GM12864 (cell line): ENCODE measurements around the gene LPP.

Experiments
- DNase-seq: peaks from one replicate; pipeline ENCODE4 v3.0.0-alpha.2; 2011; ENCODE audit warnings: low read depth
- H3K4me3 ChIP-seq: 2 replicates; pipeline ENCODE4 v1.5.1; 2011; ENCODE audit warnings: mild to moderate bottlenecking, low read depth, low read length, control low read depth
- TF ChIP-seq, protein P1 (sequence below): IDR thresholded peaks from 2 replicates; pipeline ENCODE4 v1.5.1; 2011; ENCODE audit warnings: low read depth, mild to moderate bottlenecking, moderate library complexity, low read length, control low read depth, inconsistent platforms; ENCODE audit errors: missing control alignments

The LPP gene

DNA sequence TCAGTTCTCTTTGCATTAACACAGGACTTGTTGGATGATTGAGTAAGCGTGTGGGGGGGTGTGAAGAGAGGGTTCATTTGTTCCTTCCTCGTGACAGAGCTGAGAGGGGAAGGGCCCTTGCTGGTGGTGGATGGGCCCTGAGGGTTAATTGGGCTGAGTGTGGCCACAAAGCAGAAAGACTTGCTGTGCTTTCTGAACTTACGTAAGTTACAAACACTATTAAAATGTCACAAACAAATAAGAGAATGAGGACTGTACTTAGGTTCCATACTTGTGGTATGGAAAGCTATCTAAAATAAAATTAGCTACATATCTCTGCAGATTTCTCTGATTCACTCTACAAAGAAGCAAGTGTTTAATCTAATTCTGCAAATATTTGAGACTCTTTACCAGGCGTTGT, 231.3 kb downstream of the LPP start:
- TF ChIP-seq, protein P1, sequence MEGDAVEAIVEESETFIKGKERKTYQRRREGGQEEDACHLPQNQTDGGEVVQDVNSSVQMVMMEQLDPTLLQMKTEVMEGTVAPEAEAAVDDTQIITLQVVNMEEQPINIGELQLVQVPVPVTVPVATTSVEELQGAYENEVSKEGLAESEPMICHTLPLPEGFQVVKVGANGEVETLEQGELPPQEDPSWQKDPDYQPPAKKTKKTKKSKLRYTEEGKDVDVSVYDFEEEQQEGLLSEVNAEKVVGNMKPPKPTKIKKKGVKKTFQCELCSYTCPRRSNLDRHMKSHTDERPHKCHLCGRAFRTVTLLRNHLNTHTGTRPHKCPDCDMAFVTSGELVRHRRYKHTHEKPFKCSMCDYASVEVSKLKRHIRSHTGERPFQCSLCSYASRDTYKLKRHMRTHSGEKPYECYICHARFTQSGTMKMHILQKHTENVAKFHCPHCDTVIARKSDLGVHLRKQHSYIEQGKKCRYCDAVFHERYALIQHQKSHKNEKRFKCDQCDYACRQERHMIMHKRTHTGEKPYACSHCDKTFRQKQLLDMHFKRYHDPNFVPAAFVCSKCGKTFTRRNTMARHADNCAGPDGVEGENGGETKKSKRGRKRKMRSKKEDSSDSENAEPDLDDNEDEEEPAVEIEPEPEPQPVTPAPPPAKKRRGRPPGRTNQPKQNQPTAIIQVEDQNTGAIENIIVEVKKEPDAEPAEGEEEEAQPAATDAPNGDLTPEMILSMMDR = no peak
- no peak overlapping the region for H3K4me3 ChIP-seq
- DNase-seq = no peak

DNA sequence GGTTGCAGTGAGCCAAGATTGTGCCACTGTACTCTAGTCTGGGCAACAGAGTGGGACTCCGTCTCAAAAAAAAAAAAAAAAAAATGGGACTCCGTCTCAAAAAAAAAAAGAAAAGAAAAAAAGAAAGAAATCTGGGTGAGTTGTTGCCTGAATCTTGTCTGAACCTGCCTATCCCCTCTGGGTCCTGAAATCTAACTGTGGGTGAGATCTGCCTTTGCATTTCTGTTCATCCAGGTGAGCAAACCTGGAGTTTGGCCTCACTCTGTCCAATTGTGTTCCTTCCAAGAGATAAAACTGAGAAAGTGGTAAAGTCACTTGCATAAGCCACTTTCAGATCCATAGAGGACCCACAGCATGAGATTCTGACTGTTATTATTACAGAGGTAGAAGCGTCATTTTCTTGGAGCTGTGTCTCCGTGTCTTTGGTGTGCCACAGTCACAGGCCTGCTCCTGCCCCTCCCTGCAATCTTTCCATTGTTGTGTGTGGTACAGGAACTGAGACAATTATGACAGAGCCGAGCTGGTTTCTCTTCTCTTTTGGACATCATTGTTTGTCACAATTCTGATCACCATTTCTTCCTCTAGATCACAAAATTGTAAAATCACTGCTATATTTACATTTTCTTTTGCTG, 235.9 kb downstream of the LPP start:
- DNase-seq = peak; percentile 3
- TF ChIP-seq, protein P1 = no peak
- H3K4me3 ChIP-seq = no peak overlapping the region

DNA sequence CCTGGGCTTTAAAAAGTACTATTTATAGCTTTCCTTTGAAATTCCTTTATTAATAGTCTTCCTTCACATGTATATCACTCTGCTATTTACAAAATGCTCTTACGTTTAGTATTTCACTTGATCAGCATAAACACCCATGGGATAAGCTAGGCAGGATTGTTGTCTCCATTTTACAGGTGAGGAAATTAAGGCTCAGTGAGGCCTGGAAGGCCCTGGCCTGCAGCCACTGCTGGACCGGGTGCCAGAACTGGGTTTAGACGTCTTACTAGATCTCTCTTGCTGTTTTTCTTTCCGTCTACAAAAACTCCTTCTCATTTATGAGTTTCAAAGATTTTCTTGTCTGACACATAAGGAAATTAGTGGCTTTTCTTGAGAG, 236.4 kb downstream of the LPP start:
- DNase-seq = no peak
- H3K4me3 ChIP-seq = no peak overlapping the region
- TF ChIP-seq, protein P1 = no peak

DNA sequence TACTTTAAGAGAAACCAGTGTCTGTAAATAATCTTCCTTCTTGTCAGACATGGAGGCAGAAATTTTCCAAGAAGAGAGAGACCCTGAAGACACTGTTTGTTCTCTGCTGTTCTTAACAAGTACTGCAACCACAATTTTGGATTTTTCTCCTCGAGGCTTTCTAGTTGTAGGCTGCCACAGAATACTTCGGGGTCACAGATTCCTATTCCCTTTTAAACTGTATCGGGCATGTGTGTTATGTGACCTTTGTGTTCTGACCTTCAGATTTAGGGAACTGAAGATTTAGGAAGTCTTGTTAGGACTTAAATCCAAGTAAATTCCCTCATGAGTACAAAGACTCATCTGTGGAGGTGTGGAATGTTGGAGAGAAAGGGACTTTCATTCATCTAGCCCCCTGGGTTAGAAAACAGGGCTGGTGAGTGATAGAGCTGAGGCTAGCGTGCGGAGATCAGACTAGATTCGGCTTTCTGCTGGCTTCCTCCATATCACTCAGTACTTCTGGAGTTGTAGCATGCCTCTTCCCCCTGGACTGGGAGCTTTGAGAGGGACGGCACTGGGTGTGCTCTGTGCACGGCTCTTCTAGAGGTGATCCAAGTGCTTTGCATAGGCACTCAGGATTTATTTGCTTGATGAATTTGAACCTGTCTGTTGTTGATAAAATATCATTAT, 237.0 kb downstream of the LPP start:
- no peak for DNase-seq
- H3K4me3 ChIP-seq = no peak overlapping the region
- TF ChIP-seq, protein P1 = no peak

DNA sequence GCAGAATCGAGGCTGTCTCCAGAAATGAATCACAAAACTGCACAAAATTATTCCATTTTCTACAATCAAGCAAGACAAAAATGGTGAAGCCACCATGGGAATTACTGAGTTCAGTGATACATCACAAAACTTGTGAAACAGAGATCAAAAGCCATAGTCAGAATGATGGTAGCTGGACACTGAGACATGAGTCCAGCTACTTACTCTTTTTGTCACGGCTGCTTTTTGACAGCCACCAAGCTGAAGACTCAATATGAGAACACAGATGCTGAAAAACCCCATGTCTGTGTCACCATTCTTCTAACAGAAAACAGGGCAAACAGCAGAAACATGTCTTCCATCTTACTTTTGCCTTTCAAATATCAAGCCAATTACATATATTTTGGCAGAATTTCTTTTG, 237.6 kb downstream of the LPP start:
- TF ChIP-seq, protein P1 = no peak
- no peak for DNase-seq
- H3K4me3 ChIP-seq = no peak overlapping the region

DNA sequence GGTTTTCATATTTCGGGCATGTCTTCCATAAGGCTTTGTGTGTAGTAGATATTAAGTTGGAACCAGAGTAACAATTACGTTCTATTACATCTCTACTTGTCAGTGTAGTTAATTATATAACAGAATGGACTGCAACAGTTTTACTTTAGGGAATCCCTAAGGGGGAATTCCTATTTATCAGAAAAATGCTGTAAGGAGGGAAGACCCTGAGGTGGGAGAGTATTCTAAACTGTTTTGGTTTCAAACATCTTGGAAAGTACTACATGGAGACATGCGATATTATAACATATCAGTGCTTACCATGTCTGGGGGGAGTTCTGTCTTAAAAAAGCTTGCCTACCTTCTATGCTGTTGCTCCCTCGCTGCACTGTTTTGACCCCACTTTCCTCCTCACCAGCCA, 238.1 kb downstream of the LPP start:
- TF ChIP-seq, protein P1 = no peak
- no peak for DNase-seq
- H3K4me3 ChIP-seq = no peak overlapping the region

DNA sequence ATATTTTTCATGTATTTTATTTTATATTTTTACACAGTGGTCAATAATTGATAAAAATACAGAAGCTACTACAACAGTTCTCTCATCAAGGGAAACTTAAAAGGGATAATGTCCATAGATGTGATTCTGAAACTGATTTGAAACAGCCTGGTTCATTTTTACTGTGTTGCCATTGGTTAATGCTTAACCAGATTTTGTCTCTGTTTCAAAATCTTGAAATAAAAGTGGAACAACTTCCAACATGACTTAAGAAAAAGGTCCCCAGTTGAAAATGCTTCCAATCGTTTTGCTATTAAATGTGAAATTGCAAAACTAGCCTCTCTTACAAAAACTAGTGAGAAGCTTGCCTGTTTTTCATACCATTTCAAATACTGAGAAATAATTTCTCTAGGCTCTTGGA, 240.7 kb downstream of the LPP start:
- H3K4me3 ChIP-seq = no peak overlapping the region
- no peak for DNase-seq
- TF ChIP-seq, protein P1 = no peak
